ENCODE measurements around the gene FRYL.
"Not testable (repeated sequence)": the region's sequence is repeated elsewhere in the genome, so short reads cannot be mapped to it uniquely, and the experiment has no call there.

FRYL gene

DNA sequence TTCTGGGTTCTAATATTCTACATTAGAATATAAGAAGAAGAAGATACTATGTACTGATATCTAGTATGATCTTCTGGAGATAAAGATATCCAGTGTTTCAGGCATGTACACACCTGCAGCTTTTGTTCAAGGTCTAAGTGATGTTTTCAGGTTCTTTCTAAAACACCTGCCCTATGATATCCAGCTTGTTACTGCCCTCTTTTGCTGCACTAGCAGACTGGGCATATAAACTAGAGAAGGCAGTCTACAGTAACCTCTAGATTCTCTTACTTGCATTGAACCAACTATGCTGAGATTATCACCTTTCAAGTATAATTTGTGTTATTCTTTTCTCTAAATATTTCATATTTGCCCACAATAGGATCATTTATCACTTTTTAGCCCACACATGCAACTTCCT lies 1.9 kb upstream of the FRYL start:
- DNase-seq: no peak

GRCh38 chr4:48780865-48781214 lies 761 bp upstream of the FRYL start:
- no peak for DNase-seq

GRCh38 chr4:48779095-48779997 lies 733 bp downstream of the FRYL start:
- DNase-seq: peak; percentile 76

GRCh38 chr4:48778431-48779094 lies 1.5 kb downstream of the FRYL start:
- DNase-seq: no peak

DNA sequence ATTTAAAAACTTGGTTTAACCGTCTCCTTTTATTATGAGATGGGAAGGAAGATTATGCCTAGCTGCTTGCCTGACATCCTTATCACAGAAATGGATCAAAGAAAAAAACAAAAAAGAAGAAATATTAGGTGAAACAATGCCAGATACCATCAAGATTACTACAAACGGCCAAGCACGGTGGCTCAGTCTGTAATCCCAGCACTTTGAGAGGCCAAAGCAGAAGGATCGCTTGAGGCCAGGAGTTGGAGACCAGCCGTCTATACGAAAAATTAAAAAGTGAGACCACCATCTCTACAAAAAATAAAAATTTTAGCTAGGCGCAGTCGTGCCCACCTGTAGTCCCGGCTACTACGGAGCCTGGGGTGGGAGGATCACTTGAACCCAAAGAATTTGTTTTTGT lies 2.3 kb downstream of the FRYL start:
- DNase-seq: no peak

GRCh38 chr4:48774760-48775710 lies 5.0 kb downstream of the FRYL start:
- no peak for DNase-seq

DNA sequence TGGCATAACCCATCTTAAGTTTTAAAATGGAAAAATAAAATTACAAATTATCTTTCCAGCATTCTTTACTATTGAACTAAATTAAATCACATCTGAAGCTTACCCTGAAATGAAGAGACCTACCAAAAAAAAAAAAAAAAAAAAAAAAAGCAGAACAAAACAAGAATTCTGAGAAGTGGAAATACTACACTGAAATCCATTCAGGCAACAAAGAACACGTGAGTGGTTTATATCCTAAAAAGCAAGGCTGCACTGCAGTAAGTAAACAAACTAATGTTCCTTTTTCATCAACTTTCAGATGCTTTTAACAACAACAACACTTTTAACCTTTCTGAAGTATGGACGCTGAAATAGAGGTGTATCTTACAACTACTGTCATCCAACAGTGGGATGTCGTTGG lies 7.5 kb downstream of the FRYL start:
- DNase-seq: no peak

GRCh38 chr4:48767055-48767929 lies 12.8 kb downstream of the FRYL start:
- DNase-seq: no peak

GRCh38 chr4:48766131-48766792 lies 13.8 kb downstream of the FRYL start:
- DNase-seq: no peak

DNA sequence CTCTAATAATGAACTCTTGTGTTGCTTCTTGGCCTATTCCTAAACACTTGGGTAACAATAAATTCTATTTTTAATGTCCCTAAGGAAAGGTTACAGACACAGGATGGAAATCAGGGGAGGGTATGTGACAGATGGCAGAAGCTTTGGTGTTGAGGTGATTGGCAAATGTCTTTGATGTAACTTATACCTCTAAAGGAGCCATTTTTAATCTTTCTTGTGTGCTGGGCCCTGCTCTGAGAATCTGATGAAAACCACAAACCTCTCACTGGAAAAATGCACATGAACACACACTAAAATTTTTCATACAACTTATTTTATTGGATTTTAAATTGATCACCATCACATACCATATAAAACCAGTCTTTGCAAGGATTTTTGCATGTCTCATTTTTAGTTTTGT lies 17.7 kb downstream of the FRYL start:
- DNase-seq: no peak

GRCh38 chr4:48761286-48761685 lies 18.8 kb downstream of the FRYL start:
- no peak for DNase-seq

GRCh38 chr4:48758703-48759102 lies 21.4 kb downstream of the FRYL start:
- not testable (repeated sequence) for DNase-seq

DNA sequence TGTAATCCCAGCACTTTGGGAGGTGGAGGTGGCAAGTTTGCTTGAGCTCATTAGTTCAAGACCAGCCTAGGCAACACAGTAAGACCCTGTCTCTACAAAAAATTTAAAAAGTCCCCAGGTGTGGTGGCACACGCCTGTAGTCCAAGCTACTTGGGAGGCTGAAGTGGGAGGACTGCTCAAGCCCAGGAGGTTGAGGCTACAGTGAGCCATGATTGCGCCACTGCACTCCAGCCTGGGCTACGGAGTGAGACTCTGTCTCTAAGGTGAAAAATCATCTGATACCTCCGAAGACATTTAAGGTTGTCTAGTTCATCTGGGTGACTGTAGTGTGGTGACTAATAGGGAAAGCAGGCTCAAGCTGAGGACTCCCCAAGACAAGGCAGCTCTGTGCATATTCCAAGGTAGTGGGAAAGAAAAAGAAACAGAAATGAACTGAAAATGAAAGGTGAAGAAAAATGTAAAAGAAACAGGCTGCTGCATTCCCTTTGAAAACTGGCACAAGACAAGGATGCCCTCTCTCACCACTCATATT lies 23.3 kb downstream of the FRYL start:
- no peak for DNase-seq

DNA sequence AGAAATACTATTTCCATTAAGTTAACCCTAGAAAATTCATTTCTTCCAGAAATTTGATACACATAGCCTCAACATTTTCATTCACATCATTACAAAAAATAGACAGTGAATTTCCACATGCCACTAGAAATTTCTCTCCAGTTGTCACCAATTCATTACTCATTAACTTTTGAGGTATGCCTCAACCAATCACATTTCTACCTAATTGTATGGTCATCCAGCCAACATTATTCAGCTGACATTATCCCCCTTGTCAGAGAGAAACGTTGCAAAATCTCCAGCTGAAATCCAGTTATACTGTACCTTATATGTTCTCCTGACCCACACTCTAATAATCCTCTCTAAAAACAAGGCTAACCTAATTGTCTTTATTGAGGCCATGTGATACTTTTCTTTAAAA lies 24.8 kb downstream of the FRYL start:
- no peak for DNase-seq

GRCh38 chr4:48753159-48753558 lies 26.9 kb downstream of the FRYL start:
- no peak for DNase-seq

DNA sequence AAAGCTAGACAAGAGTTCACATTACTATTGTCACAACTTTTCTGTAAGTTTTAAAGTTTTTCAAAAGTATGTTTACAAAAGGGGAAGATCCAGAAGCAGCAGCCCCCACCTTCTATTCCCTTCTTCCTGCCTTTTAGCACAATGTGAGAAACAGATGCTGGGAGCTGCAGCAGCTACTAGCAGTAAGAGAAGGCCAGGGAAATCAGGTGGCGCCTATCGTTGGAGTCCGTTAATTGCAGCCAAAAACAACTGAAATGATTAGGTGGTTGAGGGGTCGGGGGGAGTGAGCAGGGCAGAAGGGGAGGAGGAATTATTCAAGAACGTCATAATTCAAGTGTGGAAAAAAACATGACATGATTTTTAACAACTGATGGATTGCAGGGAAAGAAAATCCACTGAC lies 27.4 kb downstream of the FRYL start:
- no peak for DNase-seq

DNA sequence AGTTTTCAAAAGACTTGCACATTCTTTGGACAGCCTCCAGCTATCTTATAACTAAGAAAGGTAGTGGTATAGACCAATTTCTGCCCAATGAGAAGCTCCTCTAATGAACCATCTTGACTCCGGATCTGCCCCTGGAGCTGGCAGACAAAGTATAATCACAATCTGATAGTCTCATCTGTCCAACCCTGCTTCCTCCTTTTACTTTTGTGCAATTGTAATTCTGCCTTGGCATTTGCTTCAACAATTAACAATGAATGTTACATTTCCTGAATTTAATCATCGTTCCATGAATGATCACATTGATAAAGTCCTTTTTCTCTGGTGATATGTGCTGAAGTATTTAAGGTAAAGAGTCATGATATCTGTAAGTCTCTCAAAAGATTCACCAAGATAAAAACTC lies 27.8 kb downstream of the FRYL start:
- no peak for DNase-seq

DNA sequence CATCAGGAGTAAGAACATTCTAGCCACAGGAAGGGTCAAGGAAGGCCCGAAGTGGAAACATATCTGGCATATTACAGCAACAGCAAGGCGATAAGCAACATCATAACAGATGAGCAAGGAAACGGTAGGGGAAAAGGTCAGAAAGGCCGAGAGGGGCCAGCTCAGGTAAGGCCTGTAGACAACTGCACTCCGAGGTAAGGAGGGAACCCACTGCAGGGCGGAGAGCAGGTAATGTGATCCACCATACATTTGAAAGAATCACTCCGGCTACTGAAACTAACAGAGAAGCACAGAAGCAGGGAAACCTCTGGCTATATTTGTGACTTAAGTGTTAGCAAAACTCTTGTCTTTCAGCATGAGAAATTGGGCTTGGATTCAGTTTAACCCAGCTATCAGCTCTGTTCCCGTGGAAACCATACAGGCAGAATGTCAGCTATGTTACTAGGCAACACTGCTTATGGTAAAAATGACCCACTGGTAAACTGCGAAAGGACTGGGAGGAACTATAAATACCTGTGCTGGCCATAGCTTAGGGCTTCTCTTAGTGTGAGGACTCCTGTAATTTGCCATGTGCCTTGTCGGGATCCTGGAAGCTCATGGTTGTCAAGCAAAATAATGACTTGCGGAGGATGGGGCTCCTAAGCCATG lies 31.0 kb downstream of the FRYL start:
- no peak for DNase-seq

GRCh38 chr4:48746608-48747362 lies 33.3 kb downstream of the FRYL start:
- DNase-seq: no peak

DNA sequence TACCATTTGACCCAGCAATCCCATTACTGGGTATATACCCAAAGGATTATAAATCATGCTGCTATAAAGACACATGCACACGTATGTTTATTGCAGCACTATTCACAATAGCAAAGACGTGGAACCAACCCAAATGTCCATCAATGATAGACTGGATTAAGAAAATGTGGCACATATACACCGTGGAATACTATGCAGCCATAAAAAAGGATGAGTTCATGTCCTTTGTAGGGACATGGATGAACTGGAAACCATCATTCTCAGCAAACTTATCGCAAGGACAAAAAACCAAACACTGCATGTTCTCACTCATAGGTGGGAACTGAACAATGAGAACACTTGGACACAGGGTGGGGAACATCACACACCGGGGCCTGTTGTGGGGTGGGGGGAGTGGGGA lies 34.9 kb downstream of the FRYL start:
- not testable (repeated sequence) for DNase-seq

Data from islet precursor cell (in vitro differentiated cells).